Endothelial cell of umbilical vein (primary cell): ENCODE measurements around the gene CLSTN2. TPM values are rescaled to one million over a fixed set of nuclear protein-coding genes. Genes with fewer than 3 reads are reported as not detected.

Experiments
- BruUV-seq: library from RNA; stranded (reverse); fragments of 400-500 nt; replicated peaks from 2 replicates; lab custom pipeline; 2021; lab: Mats Ljungman, UMichigan
- CTCF ChIA-PET: fragments of 300-600, 350-600 bp; sonication (Branson Sonifier 250); formaldehyde crosslinking; loops from one replicate; lab custom pipeline; 2021; ENCODE audit warnings: antibody characterized with exemption, inconsistent platforms; lab: Charles Lee
- POLR2A ChIA-PET: fragments of 300-600, 350-600 bp; sonication (Branson Sonifier 250); formaldehyde crosslinking; loops from one replicate; lab custom pipeline; 2021; ENCODE audit warnings: antibody characterized with exemption, inconsistent platforms; lab: Charles Lee
- DNase-seq: peaks from one replicate; pipeline ENCODE4 v3.0.0-alpha.2; 2011; ENCODE audit warnings: low read depth, low spot score
- FAIRE-seq: peaks from 2 replicates; lab custom pipeline; 2011; peaks lifted over from hg19 to GRCh38; lab: Jason Lieb, UNC
- H2AFZ ChIP-seq: 2 replicates; pipeline ENCODE4 v1.6.0; 2012; ENCODE audit warnings: low read depth, low read length, control low read depth, inconsistent platforms
- H3K27ac ChIP-seq: 2 replicates; pipeline ENCODE4 v1.5.1; 2011; ENCODE audit warnings: low read depth, mild to moderate bottlenecking, control low read depth, low read length, moderate library complexity; ENCODE audit not compliant: insufficient read depth
- H3K27me3 ChIP-seq, 2 experiments: 2 replicates each; pipeline versions ENCODE4 v1.6.0 to v1.6.1; 2011; ENCODE audit warnings: low read length in 2 of 2, mixed read lengths in 1 of 2; ENCODE audit not compliant: control insufficient read depth in 2 of 2, insufficient read depth in 2 of 2
- H3K36me3 ChIP-seq, 2 experiments: 2 replicates in 1 of 2; 3 replicates in 1 of 2; pipeline ENCODE4 v1.5.1; 2011; ENCODE audit warnings: low read length in 2 of 2, mild to moderate bottlenecking in 1 of 2, moderate library complexity in 1 of 2; ENCODE audit not compliant: control insufficient read depth in 2 of 2, insufficient read depth in 2 of 2; ENCODE audit errors: extremely low read depth in 1 of 2
- H3K4me1 ChIP-seq: 3 replicates; pipeline ENCODE4 v1.5.1; 2011; ENCODE audit warnings: mild to moderate bottlenecking, low read length; ENCODE audit not compliant: control insufficient read depth, insufficient read depth; ENCODE audit errors: extremely low read depth
- H3K4me2 ChIP-seq: 2 replicates; pipeline ENCODE4 v1.6.1; 2011; ENCODE audit warnings: low read length, control low read depth, mixed read lengths; ENCODE audit not compliant: insufficient read depth
- H3K4me3 ChIP-seq, 3 experiments: fragments of 200-600 bp in 1 of 3; sonication (generic), shearing (Covaris generic) in 1 of 3; replicated peaks in 1 of 3; 2 replicates each; pipeline ENCODE4 v1.5.1; 2011 to 2016; ENCODE audit warnings: control low read depth in 3 of 3, low read length in 3 of 3, mild to moderate bottlenecking in 2 of 3, inconsistent platforms in 1 of 3, low read depth in 1 of 3, moderate library complexity in 1 of 3; ENCODE audit not compliant: insufficient read depth in 1 of 3
- H3K79me2 ChIP-seq: 2 replicates; pipeline ENCODE4 v1.6.0; 2012; ENCODE audit warnings: low read length, inconsistent platforms; ENCODE audit not compliant: control insufficient read depth, insufficient read depth
- H3K9ac ChIP-seq: replicated peaks from 2 replicates; pipeline ENCODE3; 2011; ENCODE audit warnings: low read length, control low read depth; ENCODE audit not compliant: insufficient read depth; ENCODE audit errors: extremely low read depth
- H3K9me1 ChIP-seq: replicated peaks from 3 replicates; pipeline ENCODE4 v1.6.0; 2011; ENCODE audit warnings: mild to moderate bottlenecking, low read length; ENCODE audit not compliant: control insufficient read depth, insufficient read depth; ENCODE audit errors: extremely low read depth
- H3K9me3 ChIP-seq: replicated peaks from 2 replicates; pipeline ENCODE4 v1.5.1; 2012; ENCODE audit warnings: low read length, inconsistent platforms; ENCODE audit not compliant: control insufficient read depth, insufficient read depth
- H4K20me1 ChIP-seq: replicated peaks from 2 replicates; pipeline ENCODE3; 2011; ENCODE audit warnings: mild to moderate bottlenecking, low read length; ENCODE audit not compliant: control insufficient read depth, insufficient read depth; ENCODE audit errors: extremely low read depth
- EZH2 ChIP-seq: IDR thresholded peaks from 2 replicates; pipeline ENCODE4 v1.6.1; 2012; ENCODE audit warnings: borderline replicate concordance, low read depth, mild to moderate bottlenecking, moderate library complexity, low read length, inconsistent platforms; ENCODE audit not compliant: severe bottlenecking
- FOS ChIP-seq: IDR thresholded peaks from 2 replicates; pipeline ENCODE4 v1.6.1; 2011; ENCODE audit warnings: mild to moderate bottlenecking, low read length, moderate library complexity, borderline replicate concordance; ENCODE audit not compliant: insufficient read depth
- GATA2 ChIP-seq: IDR thresholded peaks from 2 replicates; pipeline ENCODE4 v1.7.0; 2011; ENCODE audit warnings: low read depth, mild to moderate bottlenecking, moderate library complexity, mixed read lengths, low read length; ENCODE audit not compliant: insufficient read length, insufficient read depth
- JUN ChIP-seq: IDR thresholded peaks from 2 replicates; pipeline ENCODE4 v1.6.1; 2011; ENCODE audit warnings: borderline replicate concordance, low read depth; ENCODE audit not compliant: insufficient read length, insufficient read depth
- MAX ChIP-seq: IDR thresholded peaks from 2 replicates; pipeline ENCODE4 v1.6.1; 2011; ENCODE audit not compliant: insufficient read depth, insufficient read length
- MYC ChIP-seq: IDR thresholded peaks from one replicate; pipeline ENCODE4 v1.6.1; 2011; ENCODE audit warnings: mild to moderate bottlenecking, low read depth, low read length
- POLR2A ChIP-seq: IDR thresholded peaks from 2 replicates; pipeline ENCODE4 v1.6.1; 2012; ENCODE audit warnings: low read depth, mild to moderate bottlenecking, control low read depth, low read length
- POLR2AphosphoS5 ChIP-seq: IDR thresholded peaks from 2 replicates; pipeline ENCODE4 v1.6.1; 2012; ENCODE audit warnings: low read depth, mild to moderate bottlenecking, control low read depth, low read length, moderate library complexity; ENCODE audit not compliant: insufficient read depth
- dilution Hi-C: fragments of 300-500 bp; cut with MboI; formaldehyde crosslinking; loops from one replicate; pipeline ENCODE4 v1.15.0; 2019; ENCODE audit warnings: low sequenced_read_pairs; ENCODE audit not compliant: extremely low pct_ligation_motif_present
- intact Hi-C: fragments of 100-400 bp; cut with micrococcal nuclease; formaldehyde crosslinking; loops from one replicate; pipeline ENCODE4 v1.10.0; 2022
- polyA plus RNA-seq, 4 experiments: library from polyadenylated mRNA; depleted of rRNA in 3 of 4; stranded (reverse) in 3 of 4; unstranded in 1 of 4; fragments of >200 nt; gene quantifications; 2 replicates each; pipeline versions ENCODE4 v1.2.1 to v1.2.3, GENCODE V29; 2011 to 2012; ENCODE audit warnings: missing spikeins in 1 of 4
- total RNA-seq: library from RNA; stranded (reverse); gene quantifications from 2 replicates; pipeline ENCODE4 v1.2.3, GENCODE V29; 2021
- TF ChIP-seq, protein P1 (sequence below), 2 donors: IDR thresholded peaks; 1 replicate in 1 of 2; 2 replicates in 1 of 2; pipeline ENCODE4 v1.5.1; 2011; ENCODE audit warnings: low read length in 2 of 2, mild to moderate bottlenecking in 2 of 2, moderate library complexity in 2 of 2, control low read depth in 1 of 2, inconsistent platforms in 1 of 2, low read depth in 1 of 2; ENCODE audit not compliant: insufficient read depth in 1 of 2; ENCODE audit errors: extremely low read depth in 1 of 2

The CLSTN2 gene
- total and polyA plus RNA-seq, 2 donors (not counting 3 experiments of a cell fraction or from before 2014, with no cell fraction given): 0.26 to 0.38 TPM

- intact Hi-C loops: no loop called here
- Histone ChIP-seq H4K20me1 (no peaks in the 10 kb centered on the region), H3K4me2 (no peak overlapping the region), H3K27me3 (no peaks in the 10 kb centered on the region), H3K4me1 (no peaks in the 10 kb centered on the region), H3K9me3 (no peaks in the 10 kb centered on the region), H3K9ac (no peak overlapping the region), H3K27ac (no peak overlapping the region), H2AFZ (no peak overlapping the region), H3K9me1 (no peaks in the 10 kb centered on the region), H3K79me2 (no peaks in the 10 kb centered on the region), H3K4me3 (no peak overlapping the region), H3K36me3 (no peaks in the 10 kb centered on the region)
- no TSS peak for BruUV-seq
- ChIA-PET POLR2A (no interaction called here), CTCF (no interaction called here)
- FAIRE-seq: no peak
- dilution Hi-C loops: no loop called here
- TF ChIP-seq MAX: no peak
- TF ChIP-seq JUN: no peak
- TF ChIP-seq POLR2A: no peak
- TF ChIP-seq, protein P1, sequence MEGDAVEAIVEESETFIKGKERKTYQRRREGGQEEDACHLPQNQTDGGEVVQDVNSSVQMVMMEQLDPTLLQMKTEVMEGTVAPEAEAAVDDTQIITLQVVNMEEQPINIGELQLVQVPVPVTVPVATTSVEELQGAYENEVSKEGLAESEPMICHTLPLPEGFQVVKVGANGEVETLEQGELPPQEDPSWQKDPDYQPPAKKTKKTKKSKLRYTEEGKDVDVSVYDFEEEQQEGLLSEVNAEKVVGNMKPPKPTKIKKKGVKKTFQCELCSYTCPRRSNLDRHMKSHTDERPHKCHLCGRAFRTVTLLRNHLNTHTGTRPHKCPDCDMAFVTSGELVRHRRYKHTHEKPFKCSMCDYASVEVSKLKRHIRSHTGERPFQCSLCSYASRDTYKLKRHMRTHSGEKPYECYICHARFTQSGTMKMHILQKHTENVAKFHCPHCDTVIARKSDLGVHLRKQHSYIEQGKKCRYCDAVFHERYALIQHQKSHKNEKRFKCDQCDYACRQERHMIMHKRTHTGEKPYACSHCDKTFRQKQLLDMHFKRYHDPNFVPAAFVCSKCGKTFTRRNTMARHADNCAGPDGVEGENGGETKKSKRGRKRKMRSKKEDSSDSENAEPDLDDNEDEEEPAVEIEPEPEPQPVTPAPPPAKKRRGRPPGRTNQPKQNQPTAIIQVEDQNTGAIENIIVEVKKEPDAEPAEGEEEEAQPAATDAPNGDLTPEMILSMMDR (IDR thresholded peaks at IDR 0.05; ENCODE audit: extremely low read depth in 1 of 2, insufficient read depth in 1 of 2, low read depth in 1 of 2, low read length in 2 of 2): no peak
- no peak for TF ChIP-seq EZH2
- no peak for TF ChIP-seq POLR2AphosphoS5
- TF ChIP-seq FOS: no peak
- TF ChIP-seq GATA2: no peak
- no peak for TF ChIP-seq MYC
- DNase-seq: no peak
Measured at GRCh38 chr3:140233702-140234101, 298.7 kb downstream of the CLSTN2 start.
